GM06990 (cell line): ENCODE data around the gene MIB2.

Experiments used
- DNase-seq: peaks from one replicate; pipeline ENCODE4 v3.0.0-alpha.2; 2011; ENCODE audit not compliant: insufficient read length; ENCODE audit errors: extremely low read depth
- H3K27me3 ChIP-seq: replicated peaks from 2 replicates; pipeline ENCODE4 v1.6.0; 2011; ENCODE audit warnings: low read length; ENCODE audit not compliant: control insufficient read depth, insufficient read depth
- H3K36me3 ChIP-seq: 2 replicates; pipeline ENCODE4 v1.5.1; 2011; ENCODE audit warnings: low read length; ENCODE audit not compliant: control insufficient read depth, insufficient read depth
- H3K4me3 ChIP-seq: replicated peaks from 2 replicates; pipeline ENCODE4 v1.5.1; 2011; ENCODE audit warnings: low read depth, mild to moderate bottlenecking, control low read depth, low read length
- TF ChIP-seq, protein P1 (sequence below): IDR thresholded peaks from 2 replicates; pipeline ENCODE4 v1.5.1; 2011; ENCODE audit warnings: low read length, control low read depth, mild to moderate bottlenecking, inconsistent platforms; ENCODE audit not compliant: insufficient read depth, poor library complexity, severe bottlenecking

The MIB2 gene

DNA sequence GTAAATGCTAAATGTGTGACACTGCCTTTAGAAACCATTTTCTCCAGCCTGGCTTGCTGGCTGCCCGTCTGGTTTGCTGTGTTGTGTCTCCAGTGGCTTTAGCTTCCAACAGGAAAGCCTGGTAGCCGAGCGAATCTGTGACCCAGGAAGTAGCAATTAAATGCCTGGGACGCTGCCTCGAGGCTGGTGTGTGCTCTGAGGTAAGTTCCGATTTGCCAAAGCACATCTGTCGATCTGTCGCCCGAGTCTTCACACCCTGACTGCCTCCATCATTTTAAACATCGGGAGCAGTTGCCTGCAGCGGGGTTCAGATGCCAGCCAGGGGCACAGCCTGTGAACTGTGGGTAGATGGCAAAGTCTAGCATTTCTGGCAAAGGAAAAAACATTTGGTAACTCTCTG, 2.2 kb downstream of the MIB2 start:
- TF ChIP-seq, protein P1, sequence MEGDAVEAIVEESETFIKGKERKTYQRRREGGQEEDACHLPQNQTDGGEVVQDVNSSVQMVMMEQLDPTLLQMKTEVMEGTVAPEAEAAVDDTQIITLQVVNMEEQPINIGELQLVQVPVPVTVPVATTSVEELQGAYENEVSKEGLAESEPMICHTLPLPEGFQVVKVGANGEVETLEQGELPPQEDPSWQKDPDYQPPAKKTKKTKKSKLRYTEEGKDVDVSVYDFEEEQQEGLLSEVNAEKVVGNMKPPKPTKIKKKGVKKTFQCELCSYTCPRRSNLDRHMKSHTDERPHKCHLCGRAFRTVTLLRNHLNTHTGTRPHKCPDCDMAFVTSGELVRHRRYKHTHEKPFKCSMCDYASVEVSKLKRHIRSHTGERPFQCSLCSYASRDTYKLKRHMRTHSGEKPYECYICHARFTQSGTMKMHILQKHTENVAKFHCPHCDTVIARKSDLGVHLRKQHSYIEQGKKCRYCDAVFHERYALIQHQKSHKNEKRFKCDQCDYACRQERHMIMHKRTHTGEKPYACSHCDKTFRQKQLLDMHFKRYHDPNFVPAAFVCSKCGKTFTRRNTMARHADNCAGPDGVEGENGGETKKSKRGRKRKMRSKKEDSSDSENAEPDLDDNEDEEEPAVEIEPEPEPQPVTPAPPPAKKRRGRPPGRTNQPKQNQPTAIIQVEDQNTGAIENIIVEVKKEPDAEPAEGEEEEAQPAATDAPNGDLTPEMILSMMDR: no peak
- no peak for DNase-seq
- Histone ChIP-seq H3K27me3 (no peaks in the 10 kb centered on the region), H3K36me3 (peaks cover 2% of the 10 kb centered on the region; the same call in 1 of the 2 replicates), H3K4me3 (no peak overlapping the region)

DNA sequence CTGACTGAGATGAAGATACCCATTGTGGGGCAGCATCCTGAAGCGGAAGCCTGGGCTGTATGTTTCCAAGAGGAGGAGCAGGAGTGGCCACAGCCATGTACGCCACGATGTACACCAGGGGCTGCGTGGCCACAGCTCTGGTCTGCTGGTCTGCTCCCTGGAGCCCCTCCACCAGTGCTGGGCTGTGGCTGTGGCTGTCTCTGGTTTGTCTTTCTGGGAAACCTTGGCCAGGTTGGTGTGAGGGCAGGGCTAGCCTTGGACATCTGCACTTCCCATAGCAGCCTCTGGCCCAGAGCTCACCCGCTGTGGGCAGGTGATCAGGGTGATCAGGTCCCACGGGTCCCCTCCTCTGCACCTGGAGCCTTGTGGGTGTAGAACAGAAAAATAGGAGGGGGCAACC, 2.6 kb downstream of the MIB2 start:
- no peak overlapping the region for H3K4me3 ChIP-seq
- TF ChIP-seq, protein P1: no peak
- DNase-seq: no peak

DNA sequence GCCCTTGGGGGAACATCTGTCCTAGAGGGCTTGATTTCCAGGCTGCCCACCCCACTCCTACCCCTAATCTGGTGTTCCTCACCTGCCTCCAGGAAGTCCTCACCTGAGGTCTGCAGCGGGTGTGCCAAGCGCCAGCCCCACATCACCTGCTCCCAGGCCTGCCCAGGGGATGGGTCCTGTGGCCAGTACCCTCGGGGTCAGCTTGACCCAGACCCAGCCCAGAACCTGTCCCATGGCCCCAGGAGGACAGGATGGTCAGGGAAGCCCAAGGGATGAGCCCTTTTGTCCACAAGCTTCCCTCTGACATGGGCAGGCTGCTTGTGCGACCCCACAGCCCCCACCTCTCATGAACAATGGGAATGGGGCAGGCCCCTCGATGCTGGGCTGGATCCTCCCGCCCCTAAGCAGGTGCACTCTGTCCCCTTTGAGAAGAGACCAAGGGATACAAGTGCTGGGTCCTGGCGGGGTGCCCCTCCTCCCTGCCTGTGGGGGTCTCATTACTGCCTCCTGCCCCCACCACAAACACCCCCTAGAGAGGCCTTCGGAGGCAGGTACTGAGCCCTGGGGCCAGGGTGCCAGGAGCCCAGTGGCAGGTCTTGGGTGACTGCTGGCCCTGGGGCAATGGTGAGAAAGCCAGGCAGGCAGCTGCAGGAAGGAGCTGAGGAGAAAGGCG, 3.2 kb downstream of the MIB2 start:
- no peak for DNase-seq
- H3K27me3 ChIP-seq: no peaks in the 10 kb centered on the region
- no peak overlapping the region for H3K4me3 ChIP-seq
- TF ChIP-seq, protein P1: no peak
- H3K36me3 ChIP-seq: peaks cover 2% of the 10 kb centered on the region; the same call in 1 of the 2 replicates

More for the DNA sequence above, 2.6 kb downstream of the MIB2 start:
- Histone ChIP-seq H3K27me3 (no peaks in the 10 kb centered on the region), H3K36me3 (peaks cover 2% of the 10 kb centered on the region; the same call in 1 of the 2 replicates)

DNA sequence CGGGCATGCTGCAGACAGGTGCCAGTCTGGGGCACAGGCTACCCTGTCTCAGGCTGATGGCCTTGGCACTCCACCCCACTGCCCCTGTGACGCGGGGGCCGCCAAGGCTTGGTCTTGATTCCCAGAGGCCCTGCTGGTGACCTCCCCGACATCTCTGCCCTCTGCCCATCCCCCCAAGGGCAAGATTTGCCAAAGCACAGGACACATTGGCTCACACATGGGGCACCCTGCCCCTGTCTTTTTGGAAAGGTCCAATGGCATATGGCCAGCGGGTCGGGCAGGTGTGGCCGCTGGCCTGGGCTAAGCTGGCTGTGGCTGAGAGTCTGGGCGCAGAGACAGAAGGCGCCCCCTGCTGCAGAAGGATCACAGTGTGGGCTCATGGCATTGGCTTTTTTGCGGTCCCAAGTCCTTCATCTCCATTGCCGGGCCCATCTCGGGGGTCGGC, 4.6 kb downstream of the MIB2 start:
- no peak for DNase-seq
- TF ChIP-seq, protein P1: peak; percentile 47
- no peak overlapping the region for H3K4me3 ChIP-seq
- H3K36me3 ChIP-seq: peaks cover 2% of the 10 kb centered on the region; the same call in 1 of the 2 replicates
- no peaks in the 10 kb centered on the region for H3K27me3 ChIP-seq

DNA sequence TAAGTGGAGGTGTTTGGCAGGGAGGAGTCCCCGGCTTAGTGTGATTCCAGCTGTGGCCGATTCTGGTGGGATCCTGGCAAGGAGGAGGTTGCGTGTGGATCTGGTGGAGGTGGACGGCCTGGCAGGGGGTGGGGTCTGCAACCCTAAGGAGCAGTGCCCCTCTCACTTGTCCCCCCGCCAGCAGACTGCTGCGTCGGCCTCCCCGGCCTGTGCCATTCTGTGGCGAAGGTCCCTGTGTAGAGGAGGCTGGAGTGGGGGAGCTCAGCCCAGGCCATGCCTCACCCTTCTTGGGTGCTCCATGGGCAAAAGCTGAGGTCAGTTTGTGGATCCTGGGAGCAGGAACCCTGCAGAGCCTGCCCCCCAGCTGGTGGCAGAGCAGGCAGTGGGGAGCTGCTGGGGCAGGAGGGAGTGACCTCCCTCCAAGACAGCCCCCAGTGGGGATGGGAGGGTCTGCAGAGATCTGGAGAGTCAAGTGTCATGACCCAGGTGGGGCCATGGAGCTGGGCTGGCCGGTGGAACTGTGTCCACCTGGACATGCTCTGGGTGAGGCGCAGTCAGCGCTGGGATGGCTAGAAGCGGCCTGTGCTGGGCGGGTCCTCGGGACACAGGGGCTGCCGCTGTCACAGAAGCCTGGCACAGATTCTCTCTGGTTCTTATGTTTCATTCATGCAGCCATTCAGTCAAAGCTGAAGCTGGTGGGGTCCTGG, 5.3 kb downstream of the MIB2 start:
- Histone ChIP-seq H3K27me3 (no peaks in the 10 kb centered on the region), H3K4me3 (no peak overlapping the region), H3K36me3 (peaks cover 2% of the 10 kb centered on the region; the same call in 1 of the 2 replicates)
- TF ChIP-seq, protein P1: no peak
- no peak for DNase-seq
